Amygdala (tissue), 56 donors: ENCODE data around the gene STIM2.
"Not testable (repeated sequence)": the region's sequence is repeated elsewhere in the genome, so short reads cannot be mapped to it uniquely, and the experiment has no call there.

Source experiments
- DNase-seq, 56 donors: peaks; one replicate each; lab custom pipeline; 2025; lab: John Stamatoyannopoulos, UW

STIM2 gene

DNA sequence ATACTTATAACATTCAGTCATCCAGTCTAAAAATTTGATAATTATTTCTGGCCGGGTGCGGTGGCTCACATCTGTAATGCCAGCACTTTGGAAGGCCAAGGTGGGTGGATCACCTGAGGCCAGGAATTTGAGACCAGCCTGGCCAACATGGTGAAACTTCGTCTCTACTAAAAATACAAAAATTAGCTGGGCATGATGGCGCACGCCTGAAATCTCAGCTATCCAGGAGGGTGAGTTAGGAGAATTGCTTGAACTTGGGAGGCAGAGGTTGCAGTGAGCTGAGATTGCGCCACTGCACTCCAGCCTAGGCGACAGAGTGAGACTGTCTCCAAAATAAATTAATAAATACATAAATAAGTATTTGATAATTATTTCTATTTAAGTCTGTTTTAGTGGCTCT, 34.2 kb downstream of the STIM2 start:
- not testable (repeated sequence) for DNase-seq

DNA sequence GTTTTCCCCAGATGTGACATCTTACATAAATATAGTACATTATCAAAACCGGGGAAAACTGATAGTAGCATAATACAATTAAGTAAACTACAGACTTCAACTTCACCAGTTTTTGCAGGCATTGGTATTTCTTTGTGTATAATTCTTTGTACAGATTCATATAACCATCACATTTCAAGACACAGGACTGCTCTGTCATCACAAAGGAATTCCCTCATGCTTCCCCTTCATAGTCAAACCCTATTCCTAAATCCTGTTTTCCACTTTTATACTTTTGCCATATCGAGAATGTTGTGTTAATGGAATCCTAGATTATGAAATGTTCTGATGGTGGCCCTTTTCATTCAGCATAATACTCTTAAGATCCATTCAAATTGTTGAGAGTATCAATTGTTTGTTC, 36.0 kb downstream of the STIM2 start:
- no peak for DNase-seq

DNA sequence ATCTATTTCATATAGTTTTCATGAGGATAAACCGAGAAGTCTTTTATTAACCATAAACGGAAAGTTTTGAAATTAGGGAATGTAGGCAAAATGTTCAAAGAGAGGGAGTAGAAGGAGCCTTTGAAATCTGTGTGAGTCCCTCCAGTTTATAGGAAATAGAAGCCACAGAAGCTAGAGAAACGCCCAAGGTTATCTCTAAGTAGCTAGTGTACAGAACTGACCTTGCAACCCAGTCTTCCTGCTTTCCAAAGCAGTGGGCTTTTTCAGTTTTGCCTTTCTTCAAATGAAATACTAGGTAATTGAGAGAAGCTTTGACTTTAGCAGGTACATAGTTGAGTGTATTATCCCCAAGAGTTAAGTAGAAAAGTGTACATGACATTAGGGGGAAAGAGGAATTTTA, 39.4 kb downstream of the STIM2 start:
- DNase-seq: no peak

DNA sequence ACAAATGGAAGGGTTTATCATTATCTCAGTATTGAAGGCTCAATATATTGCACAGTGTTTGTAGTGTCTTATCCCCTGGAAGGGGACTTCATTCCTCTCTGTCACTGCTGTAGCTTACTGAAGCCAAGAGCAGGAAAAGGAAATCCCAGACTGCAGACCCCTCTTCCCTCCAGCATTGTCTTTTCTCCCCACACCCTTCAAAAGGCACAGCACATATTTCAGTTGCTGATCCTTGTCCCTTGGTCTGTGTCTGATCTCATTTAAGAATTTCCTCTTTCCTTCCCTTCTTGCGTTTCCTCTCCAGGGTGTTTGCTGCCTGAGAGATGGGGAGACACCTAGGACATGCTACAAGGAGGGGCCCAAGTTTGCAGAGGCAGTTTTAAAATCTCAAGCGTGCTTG, 40.1 kb downstream of the STIM2 start:
- DNase-seq: no peak

DNA sequence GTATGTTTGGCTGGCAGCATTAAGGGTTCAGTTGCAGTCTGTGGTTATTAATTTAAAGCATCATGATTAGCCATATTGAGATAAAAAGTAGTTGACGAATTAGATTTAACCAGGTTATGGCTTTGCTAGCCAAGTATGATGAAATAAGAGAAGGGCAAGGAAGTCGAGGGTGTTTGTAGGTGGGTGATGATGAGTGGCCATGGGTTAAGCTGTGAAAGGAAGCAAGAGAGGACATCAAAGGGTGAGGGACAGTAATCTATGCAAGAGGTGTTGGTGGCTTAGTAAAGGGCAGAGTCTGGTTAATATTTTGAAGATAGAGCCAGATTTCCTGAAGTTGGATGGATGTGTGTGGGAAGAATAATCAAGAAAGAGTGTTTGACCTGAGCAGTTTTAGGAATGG, 44.5 kb downstream of the STIM2 start:
- no peak for DNase-seq

DNA sequence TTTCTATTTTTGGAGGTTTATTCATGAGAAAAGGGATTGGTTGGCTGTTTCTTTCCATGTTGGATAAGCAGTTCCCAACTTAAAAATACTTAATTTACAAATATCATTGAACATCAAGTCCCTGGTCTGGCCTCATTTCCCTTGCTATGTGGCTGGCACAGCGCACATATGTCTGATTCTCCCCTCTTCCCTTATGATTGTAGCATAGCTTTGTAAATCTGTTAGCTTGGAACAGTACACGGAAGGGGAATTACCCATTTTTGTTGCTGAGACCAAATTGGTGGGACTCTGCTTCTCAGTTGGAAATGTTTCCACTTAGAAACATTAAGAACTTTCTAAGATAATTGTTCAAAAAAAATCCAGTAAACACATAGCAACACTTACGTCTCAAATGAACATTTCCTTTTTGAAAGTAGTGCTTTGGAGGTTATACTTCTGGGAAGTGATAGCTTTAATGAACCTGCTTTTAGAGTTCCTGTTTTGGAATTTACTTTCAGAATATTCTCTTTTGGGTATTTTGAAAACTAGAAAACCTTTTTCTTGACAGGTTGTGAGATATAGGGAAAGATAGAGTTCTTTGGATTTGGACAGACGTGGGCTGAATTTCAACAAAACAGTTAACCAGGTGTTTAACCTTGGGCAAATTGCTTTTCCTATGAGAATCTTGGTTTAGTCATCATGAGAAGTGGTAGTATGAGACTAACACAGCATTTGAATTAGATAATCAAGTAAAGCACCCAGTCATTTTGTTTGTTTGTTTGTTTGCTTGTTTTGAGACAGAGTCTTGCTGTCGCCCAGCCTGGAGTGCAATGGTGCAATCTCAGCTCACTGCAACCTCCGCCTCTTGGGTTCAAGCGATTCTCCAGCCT, 47.3 kb downstream of the STIM2 start:
- DNase-seq: no peak

DNA sequence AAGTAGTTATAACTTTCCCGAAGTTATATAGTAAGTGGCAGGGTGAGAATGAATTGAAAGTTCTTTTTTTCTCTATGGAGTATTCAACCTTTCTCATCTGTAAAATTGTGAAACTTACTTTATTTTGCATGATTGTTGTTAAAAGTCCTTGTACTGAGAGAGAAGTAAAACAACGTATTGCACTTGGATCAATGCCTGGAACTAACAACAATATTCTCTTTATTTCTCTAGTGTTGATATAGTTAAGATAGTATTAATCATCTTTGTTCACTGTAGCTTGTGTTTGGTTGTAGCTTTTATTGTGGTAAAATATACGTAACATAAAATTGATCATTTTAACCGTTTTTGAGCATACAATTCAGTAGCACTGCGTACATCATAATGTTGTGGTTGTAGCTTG, 48.7 kb downstream of the STIM2 start:
- no peak for DNase-seq

DNA sequence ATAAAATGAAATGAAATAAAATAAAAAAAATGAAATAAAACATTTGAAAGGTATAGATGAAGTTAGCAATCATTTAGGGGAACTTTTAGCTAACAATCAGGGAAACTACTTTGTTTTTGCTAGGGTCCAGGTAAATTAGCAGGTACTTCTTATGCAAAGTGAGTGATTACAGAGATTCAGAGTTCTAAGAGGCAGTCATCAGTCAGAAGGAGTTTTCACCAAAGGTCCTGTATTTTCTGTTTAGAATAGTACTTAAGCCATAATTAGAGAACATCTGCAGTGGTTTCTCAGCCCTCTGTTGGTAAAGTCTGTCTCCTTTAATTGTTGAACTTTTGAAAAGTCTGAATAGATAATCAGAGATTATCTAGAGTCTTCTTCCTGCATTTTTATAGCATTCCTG, 50.6 kb downstream of the STIM2 start:
- no peak for DNase-seq

DNA sequence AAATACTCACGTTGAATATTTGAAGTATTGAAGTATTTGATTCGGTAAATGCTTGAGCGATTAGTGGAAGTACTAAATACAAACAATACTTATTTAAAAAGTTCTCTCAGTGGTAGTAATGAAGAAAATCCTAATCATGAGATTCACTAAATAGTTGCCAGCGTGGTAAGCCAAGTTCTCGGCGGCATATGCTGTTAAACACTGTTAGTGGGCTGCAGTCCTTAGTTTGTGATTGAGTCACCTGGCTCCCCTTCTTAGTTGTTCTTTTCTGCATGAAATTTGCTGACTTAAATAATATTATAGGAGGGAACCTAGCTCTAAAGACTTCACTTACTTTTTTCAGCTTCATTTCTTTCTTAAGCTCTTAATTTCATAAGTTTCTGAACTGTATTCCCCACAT, 51.4 kb downstream of the STIM2 start:
- DNase-seq: no peak

DNA sequence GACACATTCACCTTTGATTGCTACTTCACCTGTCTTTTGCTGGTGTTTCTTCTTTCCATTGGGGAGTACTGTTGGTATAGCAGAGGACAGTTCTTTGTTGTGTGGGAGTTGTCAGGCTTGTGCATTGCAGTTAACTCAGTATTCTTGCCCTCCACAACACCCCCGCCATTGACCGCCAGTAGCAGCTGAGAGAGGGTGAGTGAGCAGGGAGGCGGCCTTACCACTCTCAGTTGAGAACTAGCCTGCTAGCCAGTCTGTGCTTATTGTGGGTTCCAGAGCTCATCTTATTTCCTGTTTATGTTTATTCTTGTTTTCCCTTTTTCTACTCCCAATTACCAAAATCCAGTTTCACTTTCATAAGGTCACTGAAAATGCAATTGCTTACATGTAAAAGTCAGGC, 52.2 kb downstream of the STIM2 start:
- DNase-seq: no peak

DNA sequence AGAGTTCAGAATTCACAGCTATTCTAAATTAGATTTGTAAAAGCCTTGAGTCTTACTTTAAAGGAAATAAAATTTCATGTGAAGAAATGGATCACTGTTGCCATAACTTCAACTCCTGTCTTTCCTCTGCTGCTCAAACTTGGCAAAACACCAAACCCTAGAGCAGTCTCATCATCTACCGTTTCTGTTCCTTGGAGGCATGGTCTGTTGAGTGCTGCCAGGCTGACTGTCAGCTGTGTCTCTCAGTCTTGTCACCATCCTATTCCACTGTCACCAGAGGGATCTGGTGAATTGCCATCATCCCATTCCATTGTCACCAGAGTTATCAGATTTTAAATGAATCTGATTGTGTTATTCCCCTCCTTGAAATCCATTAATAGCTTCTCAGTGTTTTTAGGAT, 55.6 kb downstream of the STIM2 start:
- peak in 3 of 56 donors; percentile 6 to 21 (median 12) for DNase-seq

DNA sequence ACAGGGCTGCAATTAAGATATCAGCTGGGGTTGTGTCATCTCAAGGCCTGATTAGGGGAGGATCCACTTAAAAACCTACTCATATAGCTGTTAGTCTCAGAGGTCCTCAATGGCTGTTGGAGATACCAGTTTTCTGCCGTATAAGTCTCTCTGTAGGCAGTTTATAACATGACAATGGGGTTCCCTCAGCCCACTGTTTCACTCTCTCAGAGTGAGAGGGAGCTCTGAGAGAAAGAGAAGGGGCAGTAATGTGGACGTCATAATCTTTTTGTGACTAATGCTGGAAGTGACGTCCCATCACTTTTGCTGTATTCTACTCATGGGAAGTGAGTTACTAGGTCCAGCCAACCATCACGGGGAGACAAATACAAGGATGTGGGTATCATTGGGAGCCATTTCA, 70.3 kb downstream of the STIM2 start:
- no peak for DNase-seq

DNA sequence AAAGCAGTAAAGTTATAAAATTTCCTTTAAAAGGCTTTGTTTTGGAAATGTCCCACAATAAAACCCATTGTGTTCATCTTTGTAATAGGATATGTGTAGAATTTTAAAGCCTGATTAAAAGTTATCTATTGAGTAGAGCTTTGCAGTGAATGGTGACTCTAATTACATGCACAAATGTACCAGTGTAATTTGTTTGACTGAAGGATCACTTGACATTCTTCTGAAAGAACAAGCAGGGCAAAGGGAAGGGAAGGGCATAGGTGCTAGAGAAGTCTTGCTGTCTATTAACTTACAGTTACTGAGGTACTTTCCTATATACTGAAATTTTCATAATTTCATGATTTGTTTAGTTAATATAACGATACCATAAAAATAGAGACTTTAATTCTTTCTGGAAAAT, 70.8 kb downstream of the STIM2 start:
- no peak for DNase-seq

DNA sequence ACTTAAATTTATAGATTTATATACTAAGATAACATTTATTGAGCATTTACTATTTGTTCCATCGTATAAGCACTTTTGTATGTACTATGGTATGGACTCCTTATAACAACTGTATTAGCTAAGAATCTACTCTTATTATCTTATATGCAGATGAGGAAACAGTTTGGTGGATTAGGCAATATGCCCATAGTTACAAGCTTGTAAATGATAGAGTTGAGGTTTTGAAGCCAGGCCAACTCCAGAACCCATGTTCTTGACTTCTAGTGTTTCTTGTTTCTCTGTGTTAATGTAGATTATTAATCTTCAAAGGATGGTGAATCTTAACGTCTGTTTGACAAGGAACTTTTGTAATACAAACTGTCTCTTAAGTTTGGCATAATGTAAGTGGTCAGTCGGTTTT, 71.3 kb downstream of the STIM2 start:
- no peak for DNase-seq

DNA sequence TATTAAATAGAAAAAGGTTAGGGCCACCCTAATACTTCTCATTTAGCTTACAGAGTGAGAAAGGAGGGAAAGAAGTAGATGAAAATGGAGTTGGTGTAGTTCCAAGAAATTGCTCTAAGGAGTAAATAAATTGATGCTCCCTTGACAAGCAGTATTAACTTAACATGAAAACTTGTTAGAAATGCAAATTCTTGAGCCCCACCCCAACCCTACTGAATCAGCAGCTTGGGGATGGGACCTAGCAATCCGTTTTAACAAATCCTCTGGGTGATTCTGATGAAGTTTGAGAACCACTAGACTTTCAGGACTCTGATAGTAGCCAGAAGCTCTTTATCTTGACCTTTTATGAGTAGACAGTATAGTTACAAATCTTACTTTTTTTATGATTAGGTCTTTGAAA, 74.8 kb downstream of the STIM2 start:
- DNase-seq: no peak

DNA sequence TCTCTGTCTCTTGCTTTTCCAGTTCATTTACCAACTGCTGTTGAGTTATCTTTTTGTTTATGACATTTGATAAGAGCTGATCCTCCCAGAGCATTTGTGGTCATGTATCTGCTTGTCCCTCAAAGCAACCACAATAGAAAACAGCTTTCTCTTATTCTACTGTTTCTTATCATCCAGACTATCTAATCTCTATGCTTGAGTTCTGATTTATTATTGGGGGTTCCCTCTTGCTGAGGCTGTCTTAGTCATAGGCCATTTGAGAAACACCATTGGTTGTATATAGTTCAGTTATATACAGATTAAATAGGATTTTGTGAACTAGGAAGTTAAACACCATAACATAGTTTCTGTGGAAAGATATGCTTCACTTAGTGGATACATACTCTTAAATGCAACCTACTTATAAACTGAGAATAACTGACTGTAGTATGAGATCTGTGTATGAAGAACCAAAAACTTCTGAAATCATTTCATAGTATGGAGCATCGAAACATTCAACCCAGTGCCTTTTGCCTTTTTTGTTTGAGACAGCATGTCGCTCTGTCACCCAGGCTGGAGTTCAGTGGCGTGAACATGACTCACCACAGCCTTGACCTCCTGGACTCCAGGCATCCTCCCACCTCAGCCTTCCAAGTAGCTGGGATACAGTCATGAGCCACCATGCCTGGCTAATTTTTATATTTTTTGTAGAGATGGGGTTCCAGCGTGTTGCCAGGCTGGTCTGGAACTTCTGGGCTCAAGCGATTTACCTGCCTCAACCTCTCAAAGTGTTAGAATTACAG, 75.8 kb downstream of the STIM2 start:
- DNase-seq: no peak

DNA sequence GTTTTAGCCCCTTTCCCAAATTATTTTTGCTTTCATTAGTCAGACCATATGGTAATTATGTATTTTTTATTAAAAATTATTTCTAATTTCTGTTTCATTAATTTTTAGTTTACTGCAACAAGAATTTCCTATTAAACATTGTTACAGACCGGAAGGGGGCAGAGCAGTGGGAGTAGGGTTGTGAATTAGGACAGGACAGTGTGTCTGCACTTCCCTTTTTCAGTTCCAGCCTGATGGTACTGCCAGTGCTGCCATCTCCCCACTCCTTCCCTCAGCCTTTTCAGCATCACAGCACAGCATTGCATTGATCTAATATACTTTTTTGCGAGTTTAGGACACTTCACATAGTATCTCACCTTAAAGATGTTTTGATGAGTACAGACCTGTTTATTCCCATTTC, 76.5 kb downstream of the STIM2 start:
- no peak for DNase-seq

DNA sequence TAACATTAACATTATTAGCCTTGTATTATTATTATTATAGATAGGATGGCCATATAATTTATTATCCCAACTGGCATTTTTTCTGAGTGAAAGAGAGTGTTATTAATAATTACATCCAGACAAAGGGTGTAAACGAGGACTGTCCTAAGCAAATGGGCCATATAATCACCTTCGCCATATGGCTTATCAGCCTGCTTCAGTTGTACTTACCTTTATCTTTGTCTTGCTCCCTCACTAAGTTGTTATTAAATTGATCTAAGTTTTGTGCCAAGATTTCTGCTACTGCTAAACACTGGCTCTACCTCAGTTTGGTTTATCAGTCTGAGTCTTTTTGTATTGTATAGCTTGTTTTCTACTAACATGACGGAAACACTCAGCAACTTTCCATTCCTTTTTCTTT, 76.9 kb downstream of the STIM2 start:
- no peak for DNase-seq

DNA sequence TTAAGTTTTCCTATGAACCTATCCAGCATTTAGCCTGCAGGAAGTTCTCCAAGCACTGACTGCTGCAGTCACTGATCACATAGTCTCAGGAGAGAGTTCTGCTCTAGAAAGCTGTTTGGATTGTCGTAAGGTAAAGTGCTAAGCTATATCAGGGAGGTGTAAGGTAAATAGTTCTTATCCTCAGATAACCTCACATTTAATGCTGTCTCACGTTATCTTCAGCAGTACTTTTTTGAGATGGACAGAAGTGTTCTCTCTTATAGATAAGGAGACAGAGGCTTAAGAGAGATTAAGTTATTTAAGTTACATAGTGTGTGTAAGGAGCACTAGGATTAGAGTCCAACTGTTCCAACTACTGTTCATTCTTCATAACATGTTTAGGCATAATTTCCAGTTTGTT, 77.9 kb downstream of the STIM2 start:
- no peak for DNase-seq

DNA sequence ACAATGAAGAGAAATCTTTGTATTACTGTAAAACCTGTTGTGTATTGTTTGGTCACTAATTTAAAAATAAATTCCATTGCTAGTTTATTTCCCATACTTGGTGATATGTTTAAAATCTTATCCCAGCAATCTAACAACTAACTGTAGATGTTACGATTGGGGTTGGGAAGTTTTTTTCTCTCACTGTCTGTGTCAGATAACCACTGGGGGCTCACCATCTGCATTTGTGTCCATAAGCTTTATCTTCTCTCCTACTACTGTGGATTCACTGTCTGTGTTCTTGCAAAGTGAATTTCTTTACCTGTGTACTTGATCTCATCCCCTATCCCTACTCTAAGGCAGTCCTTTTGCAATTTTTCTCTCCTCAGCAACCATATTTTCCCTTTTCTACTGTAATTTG, 81.3 kb downstream of the STIM2 start:
- DNase-seq: no peak

DNA sequence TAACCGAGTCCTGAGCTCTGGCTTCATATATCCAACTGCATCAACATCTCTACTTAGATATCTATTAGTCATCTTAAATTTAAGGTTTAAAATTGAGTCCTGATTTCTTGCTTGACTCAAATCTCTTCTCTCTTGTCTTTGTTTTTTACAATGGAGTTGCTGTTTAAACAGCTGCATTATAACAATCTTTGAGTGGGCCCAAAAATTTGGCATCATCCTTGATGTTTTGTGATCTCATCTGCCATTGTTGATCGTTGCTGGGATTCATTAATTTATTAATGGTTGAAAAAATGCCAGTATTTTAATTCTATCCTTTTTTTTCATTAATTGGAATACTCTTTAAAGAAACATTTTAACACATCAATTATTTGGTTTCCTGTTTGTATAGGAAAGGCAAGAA, 82.2 kb downstream of the STIM2 start:
- no peak for DNase-seq

DNA sequence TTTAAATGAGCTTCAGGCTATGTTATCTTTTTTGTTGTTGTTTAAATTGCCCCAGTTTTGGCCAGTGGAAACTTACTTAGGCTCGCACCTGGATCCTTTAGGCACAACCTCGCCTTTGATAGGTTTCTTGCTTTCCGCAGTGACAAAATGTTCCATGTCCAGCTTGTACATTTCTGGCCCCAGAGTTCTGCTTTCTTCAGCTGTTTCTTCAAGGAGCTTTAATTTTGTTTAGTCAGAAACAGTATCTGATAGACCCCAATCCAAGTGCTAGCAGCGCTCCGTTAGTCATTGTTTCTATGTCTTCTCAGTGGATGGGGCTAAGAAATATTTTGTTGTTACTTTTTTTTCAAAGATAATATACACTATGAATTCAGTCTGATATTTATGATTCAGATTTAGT, 82.8 kb downstream of the STIM2 start:
- no peak for DNase-seq
